NK-92 treated with Interleukin-12 subunit alpha and Interleukin-12 subunit beta, amount 100 ng/mL, for 24 hours (cell line): ENCODE data around the gene OPN5.

Source experiments
- DNase-seq: peaks from one replicate; lab custom pipeline; 2025; lab: John Stamatoyannopoulos, UW

OPN5 gene

GRCh38 chr6:47788498-47788884, 6.7 kb downstream of the OPN5 start:
- no peak for DNase-seq

DNA sequence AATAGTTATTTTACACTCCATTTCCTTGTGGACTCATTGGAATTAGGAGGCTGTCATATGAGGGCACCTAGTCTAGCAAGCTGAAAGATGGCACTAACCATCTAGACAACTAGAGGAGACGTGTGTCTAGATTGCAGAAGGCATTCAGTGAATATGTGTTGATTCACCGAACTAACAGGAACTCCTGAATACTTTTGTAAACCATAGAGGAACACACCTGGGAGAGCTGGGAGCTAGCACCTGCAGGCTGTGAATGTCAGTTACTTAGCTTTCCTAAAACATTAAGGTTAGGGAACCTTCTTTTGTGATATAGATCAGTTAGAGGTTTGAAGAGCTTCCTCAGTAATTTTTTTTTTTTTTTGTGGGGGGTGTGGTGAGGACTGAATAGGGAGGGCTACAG, 7.7 kb downstream of the OPN5 start:
- no peak for DNase-seq

DNA sequence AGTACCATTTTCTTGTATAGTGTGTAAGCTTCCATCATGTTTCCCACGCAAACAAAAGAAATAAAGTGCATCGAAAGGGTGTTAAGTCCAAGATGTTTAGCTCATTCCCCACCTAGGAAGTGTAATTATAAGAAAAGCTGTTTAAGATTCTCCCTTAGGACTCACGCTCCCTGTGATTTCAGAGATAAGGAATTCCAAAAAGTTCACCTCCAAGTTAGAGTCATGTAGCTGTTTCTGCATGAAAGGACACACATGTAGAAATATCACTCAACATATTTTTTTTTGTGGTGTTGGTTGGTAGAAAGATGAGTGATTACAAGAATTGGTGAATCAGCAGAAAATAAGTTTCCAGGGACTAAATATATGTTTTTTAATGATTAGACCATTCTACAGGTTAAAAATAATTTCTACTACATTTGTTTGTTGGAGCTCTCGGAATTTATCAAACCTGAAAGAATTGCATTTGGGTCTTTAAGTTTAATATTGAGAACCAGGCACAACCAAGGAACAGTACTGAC, 10.4 kb downstream of the OPN5 start:
- no peak for DNase-seq

DNA sequence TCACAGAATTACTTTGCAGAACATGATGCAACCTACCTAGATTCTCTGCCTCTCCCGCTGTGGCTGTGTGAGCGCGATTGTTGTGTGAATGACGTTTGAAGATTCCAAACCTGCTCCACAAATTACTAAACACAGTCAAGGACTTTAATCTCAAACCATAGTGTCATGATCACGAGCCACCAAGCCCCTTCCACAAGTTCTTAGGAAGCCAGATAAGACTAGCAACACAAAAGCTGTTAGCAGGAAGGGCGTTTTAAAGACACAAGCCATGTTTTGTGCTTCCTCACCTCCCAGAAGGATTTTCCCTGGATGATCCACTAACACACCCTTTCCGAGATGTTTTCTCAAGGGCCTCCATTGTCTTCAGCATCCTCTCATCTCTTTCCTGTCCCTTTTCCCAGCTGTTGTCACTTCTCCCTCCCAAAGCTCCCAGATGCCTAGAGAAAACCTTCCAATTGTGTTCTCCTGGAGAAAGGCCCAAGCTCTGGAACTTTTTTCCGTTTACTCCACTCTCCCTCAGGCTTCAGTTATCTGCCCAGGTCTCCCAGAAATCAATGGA, 12.8 kb downstream of the OPN5 start:
- no peak for DNase-seq

DNA sequence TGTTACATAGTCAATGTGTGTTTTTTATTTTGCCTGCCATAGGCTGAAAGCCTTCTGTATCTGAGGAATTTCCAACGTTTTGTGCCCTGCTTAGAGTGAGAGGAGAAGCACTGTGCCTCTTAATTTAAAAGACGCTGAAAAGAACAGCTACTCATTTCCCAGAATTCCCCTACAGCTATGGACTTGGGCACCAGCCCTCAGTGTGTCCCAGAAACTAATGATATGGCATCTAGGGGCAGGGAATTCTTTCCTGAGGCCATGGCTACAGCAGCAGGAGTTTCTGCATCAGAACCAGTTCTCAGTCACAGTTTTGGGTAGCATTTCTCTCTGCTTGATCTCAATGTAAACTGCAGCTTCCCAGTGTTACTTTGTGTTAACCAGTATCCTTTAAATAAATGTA, 20.2 kb downstream of the OPN5 start:
- DNase-seq, result no peak

DNA sequence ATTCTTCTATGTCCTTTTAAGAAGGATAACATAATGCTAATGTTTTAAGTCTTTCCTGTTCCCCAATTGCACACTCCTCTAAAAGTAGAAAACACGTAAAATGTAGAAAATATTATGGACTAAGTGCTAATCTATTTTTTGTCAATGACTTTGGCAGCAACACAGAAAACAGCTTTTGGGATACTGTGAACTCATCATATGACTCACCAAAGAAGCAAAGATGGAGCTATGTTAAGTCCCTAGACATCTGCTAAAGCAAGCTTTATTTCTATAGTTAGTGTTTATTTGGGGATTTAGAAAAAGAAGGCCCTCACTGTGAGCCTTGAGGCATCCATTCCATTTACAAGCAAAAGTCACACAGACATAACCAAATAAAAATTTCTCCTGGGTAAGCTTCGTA, 23.0 kb downstream of the OPN5 start:
- DNase-seq, result no peak

- DNase-seq, result no peak
These were observed 28.0 kb downstream of the OPN5 start for GRCh38 chr6:47809873-47810272.

DNA sequence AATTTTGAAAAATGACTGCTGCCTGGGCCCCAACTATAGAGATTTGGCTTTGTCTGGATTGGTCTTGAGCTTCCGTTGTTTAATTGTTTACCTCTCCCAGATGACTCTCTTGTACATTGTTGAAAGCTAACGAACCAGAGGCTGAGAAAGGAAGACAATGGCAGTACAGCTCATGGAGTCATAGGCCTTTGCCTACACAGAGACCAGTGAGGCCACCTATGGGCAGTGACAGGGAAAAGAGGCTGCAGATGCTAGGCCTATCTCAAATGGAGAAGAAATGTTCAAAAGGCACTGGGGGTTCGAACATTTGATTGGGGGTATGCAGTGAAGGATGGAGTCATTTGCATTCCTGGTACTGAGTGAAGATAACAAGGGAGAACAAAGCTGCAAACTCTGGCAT, 29.1 kb downstream of the OPN5 start:
- no peak for DNase-seq

GRCh38 chr6:47811443-47811842, 29.6 kb downstream of the OPN5 start:
- no peak for DNase-seq

DNA sequence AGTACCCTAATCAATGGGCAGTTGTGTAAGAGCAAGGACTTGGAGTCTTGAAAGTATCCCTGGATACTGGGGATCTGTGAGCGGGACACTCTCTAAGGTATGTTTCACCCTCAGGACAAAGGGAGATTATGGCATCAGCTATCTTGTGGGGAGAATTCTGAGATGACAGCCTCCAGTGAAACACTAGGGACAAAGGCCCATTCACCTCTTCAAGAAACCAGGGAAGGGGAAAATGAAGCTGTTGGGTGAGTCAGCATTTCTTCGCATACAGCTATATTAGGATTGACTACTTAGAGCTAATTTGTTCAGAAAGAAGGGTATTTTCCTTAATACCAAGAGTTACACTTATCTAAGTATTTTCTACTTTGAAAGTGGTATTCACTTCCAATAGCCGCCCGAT, 35.9 kb downstream of the OPN5 start:
- DNase-seq, result no peak

DNA sequence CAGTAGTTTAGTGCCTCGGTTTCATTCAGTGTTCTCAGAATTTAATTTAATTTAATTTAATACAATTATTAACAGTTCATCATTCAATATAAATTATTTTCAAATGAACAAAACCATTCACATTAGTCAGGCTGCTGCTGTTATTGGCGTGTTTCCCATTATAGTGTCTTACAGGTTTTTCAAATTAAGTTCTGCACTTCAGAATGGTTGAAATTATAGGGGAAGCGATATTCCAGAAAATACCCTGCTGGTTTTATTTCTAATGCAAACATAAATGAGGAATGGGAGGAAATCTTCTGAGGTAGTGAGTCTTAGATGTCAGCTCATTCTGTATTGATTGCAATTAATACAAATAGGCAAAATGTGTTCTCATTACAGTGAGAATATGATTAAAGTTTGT, 37.6 kb downstream of the OPN5 start:
- DNase-seq, result no peak

- DNase-seq, result no peak
These were observed 41.2 kb downstream of the OPN5 start for GRCh38 chr6:47822856-47823554.

DNA sequence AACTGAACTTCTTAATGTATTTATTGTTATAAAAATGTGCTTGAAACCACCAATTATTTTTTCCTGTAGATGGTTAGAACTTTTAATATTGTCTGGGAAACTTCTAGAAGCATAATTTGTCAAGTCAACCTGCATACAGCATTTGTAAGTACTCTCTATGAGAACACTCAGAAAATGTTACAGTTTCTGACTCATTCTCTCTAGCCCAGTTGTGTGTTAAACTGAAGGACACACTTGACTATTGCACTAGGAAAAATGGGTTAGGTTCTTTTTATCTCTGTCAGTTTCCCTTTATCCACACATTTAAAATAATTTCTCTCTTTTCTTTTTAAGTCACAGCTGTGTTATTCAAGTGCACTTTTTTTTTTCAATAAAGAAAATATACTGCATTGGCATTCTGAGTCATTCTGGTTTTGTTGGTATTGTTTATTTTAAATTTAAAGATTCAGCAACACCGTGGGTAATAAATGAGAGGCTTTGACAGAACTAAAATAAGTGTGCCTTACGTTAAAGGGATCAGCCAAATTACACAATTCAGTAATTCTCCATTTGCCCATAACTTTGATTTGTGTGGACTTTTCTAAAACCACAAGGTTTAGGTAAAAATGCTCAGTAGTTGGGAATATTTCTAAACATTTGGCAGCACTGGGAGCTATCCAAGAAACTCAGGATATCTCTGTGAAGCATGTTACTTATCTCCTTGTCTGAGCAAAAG, 50.7 kb downstream of the OPN5 start:
- no peak for DNase-seq

DNA sequence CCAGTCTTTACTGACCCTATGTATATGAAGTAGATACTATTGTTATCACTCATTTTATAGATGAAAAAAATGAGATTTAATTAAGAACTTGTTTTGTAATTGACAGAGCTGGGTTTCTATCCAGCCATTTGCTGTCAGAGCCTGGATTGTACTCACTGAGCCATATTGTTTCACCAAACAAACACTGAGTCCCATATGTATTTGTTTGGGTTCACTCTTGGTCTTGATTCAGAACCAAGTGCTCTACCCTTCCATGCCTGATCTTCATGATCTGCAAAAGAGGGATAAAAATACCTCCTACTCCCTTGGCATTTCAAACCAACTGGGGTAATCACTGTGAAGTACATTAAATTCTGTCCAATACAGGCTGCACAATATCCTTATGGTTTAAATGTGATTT, 52.4 kb downstream of the OPN5 start:
- DNase-seq, result no peak

DNA sequence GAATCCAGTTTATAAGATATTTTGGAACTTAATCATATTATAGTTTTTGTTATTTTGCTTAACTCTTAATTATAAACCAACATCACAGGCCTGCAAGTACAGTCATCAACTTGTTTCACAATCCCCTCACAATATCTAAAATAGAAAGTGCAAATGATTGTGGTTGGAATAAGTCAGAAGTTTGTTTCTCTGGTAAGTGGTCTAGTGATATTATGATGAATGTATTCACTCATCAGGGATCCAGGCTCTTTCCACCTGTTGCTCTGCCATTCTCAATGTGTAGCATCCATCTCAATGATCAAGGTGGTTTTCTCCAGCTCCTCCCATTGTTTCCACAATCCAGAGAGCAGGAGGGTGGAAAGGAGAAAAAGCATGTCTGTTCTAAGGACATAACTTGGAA, 54.2 kb downstream of the OPN5 start:
- DNase-seq, result no peak

GRCh38 chr6:47836639-47837038, 54.8 kb downstream of the OPN5 start:
- no peak for DNase-seq

DNA sequence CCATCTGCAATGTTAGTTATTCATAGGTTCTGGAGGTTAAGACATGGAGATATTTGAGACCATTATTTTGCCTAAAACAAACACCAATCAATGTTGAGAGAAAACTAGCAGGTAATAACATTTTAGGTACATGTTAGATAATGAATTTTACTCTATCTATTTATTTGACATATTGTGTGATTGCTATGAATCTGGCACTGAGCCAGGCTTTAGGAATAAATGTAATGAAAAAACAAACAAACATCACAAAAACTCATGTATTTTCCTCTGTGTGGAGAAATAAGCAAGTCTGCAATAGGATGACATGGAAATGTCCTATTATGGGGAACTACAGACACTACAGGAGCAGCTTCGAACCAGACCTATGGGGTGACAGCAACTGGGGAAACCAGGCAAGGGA, 57.8 kb downstream of the OPN5 start:
- DNase-seq, result no peak

GRCh38 chr6:47844881-47845280, 63.0 kb downstream of the OPN5 start:
- no peak for DNase-seq

DNA sequence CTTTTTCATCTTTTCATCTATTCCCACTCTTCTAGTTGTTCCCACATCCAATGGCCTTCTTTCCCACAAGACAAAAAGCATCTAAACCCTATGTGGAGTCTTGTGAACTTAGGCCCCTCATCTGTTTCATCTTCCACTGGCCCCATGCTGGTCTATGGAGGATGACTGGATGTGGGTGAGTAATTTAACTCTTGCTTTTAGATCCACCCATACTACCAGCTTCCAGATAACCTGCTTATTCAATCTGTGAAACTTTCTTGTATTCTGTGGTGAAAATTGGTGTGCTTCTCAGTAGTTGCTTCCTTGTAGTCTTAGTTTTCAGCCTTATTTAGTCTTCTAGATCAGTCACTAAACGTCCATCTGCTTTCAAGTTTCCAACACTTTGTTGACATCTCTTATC, 64.9 kb downstream of the OPN5 start:
- DNase-seq, result no peak

DNA sequence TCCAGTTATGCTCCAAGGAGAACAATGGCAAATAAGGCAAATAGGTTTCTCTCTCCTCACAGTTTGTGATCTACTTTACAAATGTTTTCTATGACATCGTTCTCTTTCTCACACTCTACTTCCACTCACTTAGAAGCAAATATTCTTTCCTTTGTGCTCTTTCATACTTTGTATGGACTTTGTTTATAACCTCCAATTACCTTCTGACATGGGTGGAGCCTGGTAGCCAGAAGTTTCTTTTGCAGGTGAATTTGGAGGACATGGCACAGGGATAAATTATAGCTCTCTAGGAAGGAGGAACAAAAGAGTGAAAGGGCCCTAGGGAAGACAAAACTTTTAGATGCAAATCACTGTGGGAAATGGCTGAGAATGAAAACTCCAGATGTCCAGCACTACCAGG, 69.3 kb downstream of the OPN5 start:
- no peak for DNase-seq

- no peak for DNase-seq
These were observed 70.9 kb downstream of the OPN5 start for GRCh38 chr6:47852727-47853126.

GRCh38 chr6:47853766-47854165, 71.9 kb downstream of the OPN5 start:
- no peak for DNase-seq

GRCh38 chr6:47854971-47855370, 73.1 kb downstream of the OPN5 start:
- no peak for DNase-seq
